Endothelial cell of umbilical vein (primary cell): ENCODE measurements around the gene KATNIP. TPM values are rescaled to one million over a fixed set of nuclear protein-coding genes. Genes with fewer than 3 reads are reported as not detected.
A peak's percentile ranks its signal among the peaks of the same experiment; 100 is the strongest.

Source experiments
- Bru-seq: library from RNA; stranded (reverse); fragments of 400-500 nt; gene quantifications from one replicate; lab custom pipeline; 2021; lab: Mats Ljungman, UMichigan
- BruChase-seq, 2 experiments: library from RNA; stranded (reverse); fragments of 400-500 nt; gene quantifications; one replicate each; lab custom pipeline; 2021; lab: Mats Ljungman, UMichigan
- BruUV-seq: library from RNA; stranded (reverse); fragments of 400-500 nt; replicated peaks from 2 replicates; lab custom pipeline; 2021; lab: Mats Ljungman, UMichigan
- CTCF ChIA-PET: fragments of 300-600, 350-600 bp; sonication (Branson Sonifier 250); formaldehyde crosslinking; loops from one replicate; lab custom pipeline; 2021; ENCODE audit warnings: antibody characterized with exemption, inconsistent platforms; lab: Charles Lee
- POLR2A ChIA-PET: fragments of 300-600, 350-600 bp; sonication (Branson Sonifier 250); formaldehyde crosslinking; loops from one replicate; lab custom pipeline; 2021; ENCODE audit warnings: antibody characterized with exemption, inconsistent platforms; lab: Charles Lee
- DNase-seq: peaks from one replicate; pipeline ENCODE4 v3.0.0-alpha.2; 2011; ENCODE audit warnings: low read depth, low spot score
- FAIRE-seq: peaks from 2 replicates; lab custom pipeline; 2011; peaks lifted over from hg19 to GRCh38; lab: Jason Lieb, UNC
- H2AFZ ChIP-seq: 2 replicates; pipeline ENCODE4 v1.6.0; 2012; ENCODE audit warnings: low read depth, low read length, control low read depth, inconsistent platforms
- H3K27ac ChIP-seq: 2 replicates; pipeline ENCODE4 v1.5.1; 2011; ENCODE audit warnings: low read depth, mild to moderate bottlenecking, control low read depth, low read length, moderate library complexity; ENCODE audit not compliant: insufficient read depth
- H3K27me3 ChIP-seq, 2 experiments: 2 replicates each; pipeline versions ENCODE4 v1.6.0 to v1.6.1; 2011; ENCODE audit warnings: low read length in 2 of 2, mixed read lengths in 1 of 2; ENCODE audit not compliant: control insufficient read depth in 2 of 2, insufficient read depth in 2 of 2
- H3K36me3 ChIP-seq, 2 experiments: 2 replicates in 1 of 2; 3 replicates in 1 of 2; pipeline ENCODE4 v1.5.1; 2011; ENCODE audit warnings: low read length in 2 of 2, mild to moderate bottlenecking in 1 of 2, moderate library complexity in 1 of 2; ENCODE audit not compliant: control insufficient read depth in 2 of 2, insufficient read depth in 2 of 2; ENCODE audit errors: extremely low read depth in 1 of 2
- H3K4me1 ChIP-seq: 3 replicates; pipeline ENCODE4 v1.5.1; 2011; ENCODE audit warnings: mild to moderate bottlenecking, low read length; ENCODE audit not compliant: control insufficient read depth, insufficient read depth; ENCODE audit errors: extremely low read depth
- H3K4me2 ChIP-seq: 2 replicates; pipeline ENCODE4 v1.6.1; 2011; ENCODE audit warnings: low read length, control low read depth, mixed read lengths; ENCODE audit not compliant: insufficient read depth
- H3K4me3 ChIP-seq, 3 experiments: fragments of 200-600 bp in 1 of 3; sonication (generic), shearing (Covaris generic) in 1 of 3; replicated peaks in 1 of 3; 2 replicates each; pipeline ENCODE4 v1.5.1; 2011 to 2016; ENCODE audit warnings: control low read depth in 3 of 3, low read length in 3 of 3, mild to moderate bottlenecking in 2 of 3, inconsistent platforms in 1 of 3, low read depth in 1 of 3, moderate library complexity in 1 of 3; ENCODE audit not compliant: insufficient read depth in 1 of 3
- H3K79me2 ChIP-seq: 2 replicates; pipeline ENCODE4 v1.6.0; 2012; ENCODE audit warnings: low read length, inconsistent platforms; ENCODE audit not compliant: control insufficient read depth, insufficient read depth
- H3K9ac ChIP-seq: replicated peaks from 2 replicates; pipeline ENCODE3; 2011; ENCODE audit warnings: low read length, control low read depth; ENCODE audit not compliant: insufficient read depth; ENCODE audit errors: extremely low read depth
- H3K9me1 ChIP-seq: replicated peaks from 3 replicates; pipeline ENCODE4 v1.6.0; 2011; ENCODE audit warnings: mild to moderate bottlenecking, low read length; ENCODE audit not compliant: control insufficient read depth, insufficient read depth; ENCODE audit errors: extremely low read depth
- H3K9me3 ChIP-seq: replicated peaks from 2 replicates; pipeline ENCODE4 v1.5.1; 2012; ENCODE audit warnings: low read length, inconsistent platforms; ENCODE audit not compliant: control insufficient read depth, insufficient read depth
- H4K20me1 ChIP-seq: replicated peaks from 2 replicates; pipeline ENCODE3; 2011; ENCODE audit warnings: mild to moderate bottlenecking, low read length; ENCODE audit not compliant: control insufficient read depth, insufficient read depth; ENCODE audit errors: extremely low read depth
- EZH2 ChIP-seq: IDR thresholded peaks from 2 replicates; pipeline ENCODE4 v1.6.1; 2012; ENCODE audit warnings: borderline replicate concordance, low read depth, mild to moderate bottlenecking, moderate library complexity, low read length, inconsistent platforms; ENCODE audit not compliant: severe bottlenecking
- FOS ChIP-seq: IDR thresholded peaks from 2 replicates; pipeline ENCODE4 v1.6.1; 2011; ENCODE audit warnings: mild to moderate bottlenecking, low read length, moderate library complexity, borderline replicate concordance; ENCODE audit not compliant: insufficient read depth
- GATA2 ChIP-seq: IDR thresholded peaks from 2 replicates; pipeline ENCODE4 v1.7.0; 2011; ENCODE audit warnings: low read depth, mild to moderate bottlenecking, moderate library complexity, mixed read lengths, low read length; ENCODE audit not compliant: insufficient read length, insufficient read depth
- JUN ChIP-seq: IDR thresholded peaks from 2 replicates; pipeline ENCODE4 v1.6.1; 2011; ENCODE audit warnings: borderline replicate concordance, low read depth; ENCODE audit not compliant: insufficient read length, insufficient read depth
- MYC ChIP-seq: IDR thresholded peaks from one replicate; pipeline ENCODE4 v1.6.1; 2011; ENCODE audit warnings: mild to moderate bottlenecking, low read depth, low read length
- POLR2A ChIP-seq: IDR thresholded peaks from 2 replicates; pipeline ENCODE4 v1.6.1; 2012; ENCODE audit warnings: low read depth, mild to moderate bottlenecking, control low read depth, low read length
- POLR2AphosphoS5 ChIP-seq: IDR thresholded peaks from 2 replicates; pipeline ENCODE4 v1.6.1; 2012; ENCODE audit warnings: low read depth, mild to moderate bottlenecking, control low read depth, low read length, moderate library complexity; ENCODE audit not compliant: insufficient read depth
- dilution Hi-C: fragments of 300-500 bp; cut with MboI; formaldehyde crosslinking; loops from one replicate; pipeline ENCODE4 v1.15.0; 2019; ENCODE audit warnings: low sequenced_read_pairs; ENCODE audit not compliant: extremely low pct_ligation_motif_present
- intact Hi-C: fragments of 100-400 bp; cut with micrococcal nuclease; formaldehyde crosslinking; loops from one replicate; pipeline ENCODE4 v1.10.0; 2022
- long read RNA-seq: library from polyadenylated mRNA; stranded (forward); transcript quantifications from one replicate; pipeline ENCODE4 v2.0.0, GENCODE V29; 2021
- polyA minus RNA-seq, 3 experiments: library from RNA; depleted of rRNA, polyadenylated mRNA; stranded (reverse); fragments of >200 nt; gene quantifications; 1 replicate in 1 of 3; 2 replicates in 2 of 3; pipeline ENCODE4 v1.2.3, GENCODE V29; 2011
- polyA plus RNA-seq, 4 experiments: library from polyadenylated mRNA; depleted of rRNA in 3 of 4; stranded (reverse) in 3 of 4; unstranded in 1 of 4; fragments of >200 nt; gene quantifications; 2 replicates each; pipeline versions ENCODE4 v1.2.1 to v1.2.3, GENCODE V29; 2011 to 2012; ENCODE audit warnings: missing spikeins in 1 of 4
- total RNA-seq: library from RNA; stranded (reverse); gene quantifications from 2 replicates; pipeline ENCODE4 v1.2.3, GENCODE V29; 2021
- TF ChIP-seq, protein P1 (sequence below): IDR thresholded peaks from 2 replicates; pipeline ENCODE4 v1.6.1; 2011; ENCODE audit not compliant: insufficient read depth, insufficient read length
- TF ChIP-seq, protein P2 (sequence below), 2 donors: IDR thresholded peaks; 1 replicate in 1 of 2; 2 replicates in 1 of 2; pipeline ENCODE4 v1.5.1; 2011; ENCODE audit warnings: low read length in 2 of 2, mild to moderate bottlenecking in 2 of 2, moderate library complexity in 2 of 2, control low read depth in 1 of 2, inconsistent platforms in 1 of 2, low read depth in 1 of 2; ENCODE audit not compliant: insufficient read depth in 1 of 2; ENCODE audit errors: extremely low read depth in 1 of 2

KATNIP gene
- total RNA-seq (26.8 and 30.7 TPM in 2 replicates), polyA plus RNA-seq (14.7 and 15.6 TPM in 2 replicates), polyA minus RNA-seq (34.2 and 58.6 TPM in 2 replicates), Bru-seq, nascent RNA (percentile 57 among the genes with signal in this experiment), BruChase-seq, experiment 1, labeled RNA remaining after a 6-hour chase (percentile 59 among the genes with signal in this experiment), BruChase-seq, experiment 2, labeled RNA remaining after a 2-hour chase (percentile 59 among the genes with signal in this experiment)
- 12.5 and 15.3 TPM in 2 replicates for polyA plus RNA-seq (2011; cell fraction: cytosol; rRNA removed)
- polyA plus RNA-seq (2011; cell fraction: nucleus; rRNA removed) = 86.0 and 92.8 TPM in 2 replicates
- 17.0 and 20.2 TPM in 2 replicates for polyA plus RNA-seq (2012)
- polyA minus RNA-seq (2011; cell fraction: cytosol; rRNA and poly(A)+ RNA removed) = 11.2 TPM
- 53.7 and 66.1 TPM in 2 replicates for polyA minus RNA-seq (2011; cell fraction: nucleus; rRNA and poly(A)+ RNA removed)
- long read RNA-seq, full-length matches to known transcripts = 1 of 17 reads
- long read RNA-seq, partial matches to known transcripts = 10 of 17 reads
- long read RNA-seq, other reads (novel, unspliced or antisense) = 6 of 17 reads

DNA sequence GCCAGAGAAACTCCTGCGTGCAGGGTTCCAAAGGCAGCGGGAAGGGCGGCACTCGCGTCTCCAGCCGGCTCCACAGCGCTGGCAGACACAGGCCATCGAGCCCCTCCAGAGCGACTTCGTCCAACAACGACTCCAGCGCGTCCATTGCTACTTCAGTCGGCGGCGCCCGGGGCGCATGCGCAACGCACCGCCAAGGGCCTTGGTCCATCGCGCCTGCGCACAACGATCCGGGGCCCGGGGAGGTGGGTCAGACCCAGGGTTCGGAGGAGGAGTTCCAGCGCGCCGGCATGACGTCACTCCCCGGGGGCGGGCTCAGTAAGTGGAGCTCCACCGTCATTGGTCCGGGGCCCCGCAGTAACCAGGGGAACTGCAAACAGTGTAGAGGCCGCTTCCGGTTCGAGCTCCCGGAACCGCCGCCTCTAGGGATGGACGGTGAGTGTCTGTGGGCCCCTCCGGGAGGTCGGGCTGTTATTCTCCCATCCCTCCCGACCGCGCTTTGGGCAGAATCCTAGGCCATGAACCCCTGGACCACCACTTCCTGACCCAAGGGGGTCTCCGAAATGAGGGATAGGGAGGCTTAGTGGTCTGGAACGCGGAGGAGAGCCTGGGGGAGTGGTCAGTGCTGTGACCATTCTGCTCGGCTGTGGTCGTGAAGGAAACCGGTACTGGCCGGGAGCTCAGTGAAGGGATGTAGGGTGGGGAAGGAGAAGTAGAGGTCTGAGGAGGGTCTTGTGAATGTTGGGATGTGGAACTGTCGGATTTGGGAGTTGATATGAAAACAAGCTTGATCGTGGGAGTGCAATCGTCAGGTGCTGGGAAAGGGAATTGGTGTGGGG lies at the start of gene KATNIP, which contains the start of gene GTF3C1:
KATNIP (plus strand) TSS at position 399 of the 836 bp plus-strand sequence; CDS start at position 426, 27 bp downstream.
GTF3C1 (minus strand) TSS at position 168 of the 836 bp plus-strand sequence; CDS start at position 145, 23 bp downstream.
- dilution Hi-C loops = no loop called here
- Histone ChIP-seq H3K27me3 (no peaks in the 10 kb centered on the region), H4K20me1 (no peaks in the 10 kb centered on the region), H3K4me3 (peak within 1 kb of the TSS; percentile 75 to 89 (median 89)), H3K36me3 (peaks cover 3 to 4% of the 10 kb centered on the region in 2 experiments), H3K27ac (peak within 1 kb of the TSS; percentile 93), H2AFZ (peak within 1 kb of the TSS; percentile 93), H3K9ac (peak within 1 kb of the TSS; percentile 97), H3K79me2 (peaks cover 41% of the 10 kb centered on the region), H3K4me2 (peak within 1 kb of the TSS; percentile 85), H3K4me1 (peaks cover 14% of the 10 kb centered on the region), H3K9me3 (no peaks in the 10 kb centered on the region), H3K9me1 (no peaks in the 10 kb centered on the region)
- TF ChIP-seq FOS (no peak), GATA2 (no peak), JUN (peak; percentile 66), MYC (no peak), POLR2AphosphoS5 (peak; percentile 67), POLR2A (peak; percentile 86), EZH2 (no peak)
- TF ChIP-seq, protein P1, sequence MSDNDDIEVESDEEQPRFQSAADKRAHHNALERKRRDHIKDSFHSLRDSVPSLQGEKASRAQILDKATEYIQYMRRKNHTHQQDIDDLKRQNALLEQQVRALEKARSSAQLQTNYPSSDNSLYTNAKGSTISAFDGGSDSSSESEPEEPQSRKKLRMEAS = no peak
- TF ChIP-seq, protein P2, sequence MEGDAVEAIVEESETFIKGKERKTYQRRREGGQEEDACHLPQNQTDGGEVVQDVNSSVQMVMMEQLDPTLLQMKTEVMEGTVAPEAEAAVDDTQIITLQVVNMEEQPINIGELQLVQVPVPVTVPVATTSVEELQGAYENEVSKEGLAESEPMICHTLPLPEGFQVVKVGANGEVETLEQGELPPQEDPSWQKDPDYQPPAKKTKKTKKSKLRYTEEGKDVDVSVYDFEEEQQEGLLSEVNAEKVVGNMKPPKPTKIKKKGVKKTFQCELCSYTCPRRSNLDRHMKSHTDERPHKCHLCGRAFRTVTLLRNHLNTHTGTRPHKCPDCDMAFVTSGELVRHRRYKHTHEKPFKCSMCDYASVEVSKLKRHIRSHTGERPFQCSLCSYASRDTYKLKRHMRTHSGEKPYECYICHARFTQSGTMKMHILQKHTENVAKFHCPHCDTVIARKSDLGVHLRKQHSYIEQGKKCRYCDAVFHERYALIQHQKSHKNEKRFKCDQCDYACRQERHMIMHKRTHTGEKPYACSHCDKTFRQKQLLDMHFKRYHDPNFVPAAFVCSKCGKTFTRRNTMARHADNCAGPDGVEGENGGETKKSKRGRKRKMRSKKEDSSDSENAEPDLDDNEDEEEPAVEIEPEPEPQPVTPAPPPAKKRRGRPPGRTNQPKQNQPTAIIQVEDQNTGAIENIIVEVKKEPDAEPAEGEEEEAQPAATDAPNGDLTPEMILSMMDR (IDR thresholded peaks at IDR 0.05; ENCODE audit: extremely low read depth in 1 of 2, insufficient read depth in 1 of 2, low read depth in 1 of 2, low read length in 2 of 2) = no peak
- intact Hi-C loops = loop anchor here (1.0 kb wide), 1 partner anchor 317 kb away; no protein-coding TSS in a partner anchor
- CTCF ChIA-PET = interaction anchor here (0.6 to 1.4 kb wide), 7 partner anchors 9 to 521 kb away, joined by 3 to 9 read pairs (median 3); no protein-coding TSS in a partner anchor
- POLR2A ChIA-PET = interaction anchor here (0.6 kb wide), 1 partner anchor 184 kb away, joined by 3 read pairs; no protein-coding TSS in a partner anchor
- FAIRE-seq = peak; percentile 96
- peak; percentile 99 for DNase-seq
- BruUV-seq = no TSS peak
